Measurements from ENCODE around the gene ASAP2.

- TF ChIP-seq ETV6 (IDR thresholded peaks at IDR 0.05; ENCODE audit: borderline replicate concordance in 1 of 2, low read depth in 2 of 2, low read length in 1 of 2) = no peak
- TF ChIP-seq ETV6 (CRISPR knock-in tag; IDR thresholded peaks at IDR 0.05; ENCODE audit: borderline replicate concordance) = no peak
- TF ChIP-seq RHOXF2B (CRISPR knock-in tag; conservative IDR thresholded peaks at IDR 0.05) = no peak
- no peak for TF ChIP-seq ZNF347 (CRISPR knock-in tag; IDR thresholded peaks at IDR 0.05; ENCODE audit: low read depth)
- TF ChIP-seq KLF16 (IDR thresholded peaks at IDR 0.05) = no peak
- no peak for TF ChIP-seq PHB (CRISPR knock-in tag; IDR thresholded peaks at IDR 0.05)
Measured at GRCh38 chr2:9247177-9247576, 40.6 kb downstream of the ASAP2 start.
